GM21360 (cell line): ENCODE measurements around the gene NFATC2IP.
A peak's percentile ranks its signal among the peaks of the same experiment; 100 is the strongest.
"Not testable (repeated sequence)": the region's sequence is repeated elsewhere in the genome, so short reads cannot be mapped to it uniquely, and the experiment has no call there.

Experiments
- ATAC-seq: cut with Tn5 transposase; IDR thresholded peaks from one replicate; pipeline ENCODE4 v1.9.1; 2021; ENCODE audit warnings: mild to moderate bottlenecking, moderate library complexity; ENCODE audit not compliant: unreplicated experiment

Gene NFATC2IP

DNA sequence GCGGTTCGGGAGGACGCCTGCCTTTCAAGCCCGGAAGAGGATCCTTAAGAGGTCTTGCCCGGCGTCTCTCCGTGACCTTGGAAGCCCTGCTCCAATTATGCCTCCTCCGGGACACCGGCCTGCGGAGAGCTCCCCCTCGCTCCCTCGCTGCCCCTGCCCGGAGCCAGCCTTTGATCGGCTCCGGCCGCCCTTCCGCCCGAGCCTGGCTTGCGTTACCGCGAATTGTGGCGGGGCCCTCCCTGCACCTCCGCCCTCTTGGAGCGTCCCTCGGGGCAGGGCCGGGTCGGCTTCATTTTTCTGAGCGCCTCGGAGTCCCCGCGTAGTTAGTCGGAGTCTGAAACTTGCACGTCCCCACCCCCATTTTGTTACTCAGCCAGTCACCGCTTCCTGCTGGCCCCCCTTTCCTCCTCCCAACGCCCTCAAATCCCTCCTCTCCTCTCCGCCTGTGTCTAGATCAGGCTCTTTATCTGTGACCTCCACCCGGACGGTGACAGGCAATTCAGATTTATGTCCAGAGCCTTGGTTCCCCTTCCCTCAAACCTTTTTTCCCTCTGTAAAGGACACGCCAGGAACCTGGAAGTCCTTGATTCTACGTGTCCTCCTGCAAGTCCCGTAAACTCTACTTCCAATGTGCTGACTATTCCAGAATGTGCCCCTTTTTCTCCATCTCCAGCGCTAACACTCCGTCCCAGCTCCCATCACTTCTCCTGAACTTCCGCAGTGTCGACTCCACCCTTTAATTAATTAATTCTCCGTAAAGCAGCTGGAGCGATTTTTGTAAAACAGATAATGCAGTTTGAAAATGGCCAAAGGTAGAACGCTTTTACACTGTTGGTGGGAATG, 25.1 kb upstream of the NFATC2IP start:
- peak; percentile 35 for ATAC-seq

DNA sequence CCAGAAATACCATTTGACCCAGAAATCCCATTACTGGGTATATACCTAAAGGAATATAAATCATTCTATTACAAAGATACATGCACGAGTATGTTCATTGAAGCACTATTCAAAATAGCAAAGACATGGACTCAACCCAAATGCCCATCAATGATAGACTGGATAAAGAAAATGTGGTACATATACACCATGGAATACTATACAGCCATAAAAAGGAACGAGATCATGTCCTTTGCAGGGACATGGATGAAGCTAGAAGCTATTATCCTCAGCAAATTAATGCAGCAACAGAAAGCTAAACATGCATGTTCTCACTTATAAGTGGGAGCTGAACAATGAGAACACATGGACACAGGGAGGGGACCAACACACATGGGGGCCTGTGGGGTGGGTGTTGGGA, 24.5 kb upstream of the NFATC2IP start:
- not testable (repeated sequence) for ATAC-seq

DNA sequence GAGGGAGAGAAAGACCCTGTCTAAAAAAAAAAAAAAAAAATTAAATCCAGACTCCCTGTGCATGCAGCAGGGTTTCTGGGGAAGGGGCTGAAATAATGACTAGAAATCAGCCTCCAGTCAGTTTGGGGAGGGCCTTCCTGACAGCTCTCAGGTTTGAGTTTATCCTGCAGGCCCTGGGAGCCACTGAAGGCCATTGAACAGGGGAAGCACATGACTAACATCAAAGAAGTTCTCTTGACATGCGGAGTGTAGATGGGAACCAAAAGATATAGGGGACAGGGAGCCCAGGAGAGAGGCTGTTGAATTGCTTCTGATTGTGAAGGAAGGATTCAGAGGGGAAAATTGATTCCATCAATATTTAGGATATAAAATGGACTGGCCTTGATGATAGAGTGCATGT, 22.9 kb upstream of the NFATC2IP start:
- no peak for ATAC-seq

DNA sequence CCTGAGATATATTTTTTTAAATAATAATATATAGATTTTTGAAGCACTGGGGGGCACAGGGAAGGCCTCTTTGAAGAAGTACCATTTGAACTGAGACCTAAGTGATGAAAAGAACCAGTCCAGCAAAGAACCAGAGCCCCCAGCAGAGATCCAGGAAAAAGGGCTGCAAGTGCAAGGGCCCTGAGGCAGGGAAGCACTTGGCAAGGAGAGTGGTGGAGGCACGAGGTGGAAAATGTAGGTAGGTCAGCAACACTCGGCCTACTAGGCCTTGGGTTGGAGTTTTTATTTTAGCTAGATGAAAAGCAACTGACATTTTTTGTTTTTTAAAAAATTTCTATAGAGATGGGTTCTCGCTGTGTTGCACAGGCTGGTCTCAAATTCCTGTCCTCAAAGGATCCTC, 20.5 kb upstream of the NFATC2IP start:
- ATAC-seq = no peak

DNA sequence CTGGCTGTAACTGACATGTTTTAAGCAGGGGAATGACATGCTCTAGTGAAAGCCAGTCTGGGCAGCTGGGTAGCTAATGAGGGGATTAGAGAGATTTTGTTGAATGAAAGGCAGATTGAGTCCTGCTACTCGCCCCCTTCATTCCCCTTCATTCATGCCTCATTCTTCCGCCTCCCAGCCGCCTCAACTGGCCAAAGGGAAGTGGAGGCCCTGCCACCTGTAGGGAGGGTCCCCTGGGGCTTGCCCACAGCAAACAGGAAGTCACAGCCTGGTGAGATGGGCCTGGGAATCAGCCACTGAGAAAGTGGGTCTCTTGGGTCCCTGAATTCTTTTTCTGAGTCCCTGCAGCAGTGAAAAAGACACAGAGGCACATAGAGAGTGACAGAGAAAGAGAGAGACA, 20.1 kb upstream of the NFATC2IP start:
- no peak for ATAC-seq

DNA sequence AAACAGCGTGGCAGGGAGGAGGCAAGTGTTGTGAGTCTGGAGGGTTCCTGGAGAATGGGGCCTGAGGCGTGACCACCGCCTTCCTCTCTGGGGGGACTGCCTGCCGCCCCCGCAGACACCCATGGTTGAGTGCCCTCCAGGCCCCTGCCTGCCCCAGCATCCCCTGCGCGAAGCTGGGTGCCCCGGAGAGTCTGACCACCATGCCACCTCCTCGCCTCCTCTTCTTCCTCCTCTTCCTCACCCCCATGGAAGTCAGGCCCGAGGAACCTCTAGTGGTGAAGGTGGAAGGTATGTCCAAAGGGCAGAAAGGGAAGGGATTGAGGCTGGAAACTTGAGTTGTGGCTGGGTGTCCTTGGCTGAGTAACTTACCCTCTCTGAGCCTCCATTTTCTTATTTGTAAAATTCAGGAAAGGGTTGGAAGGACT, 18.9 kb upstream of the NFATC2IP start, which contains the start of gene CD19:
TSS of gene CD19 (plus strand) at position 171 of the 425 bp plus-strand sequence. CDS start at position 201, 30 bp downstream.
- ATAC-seq = no peak

DNA sequence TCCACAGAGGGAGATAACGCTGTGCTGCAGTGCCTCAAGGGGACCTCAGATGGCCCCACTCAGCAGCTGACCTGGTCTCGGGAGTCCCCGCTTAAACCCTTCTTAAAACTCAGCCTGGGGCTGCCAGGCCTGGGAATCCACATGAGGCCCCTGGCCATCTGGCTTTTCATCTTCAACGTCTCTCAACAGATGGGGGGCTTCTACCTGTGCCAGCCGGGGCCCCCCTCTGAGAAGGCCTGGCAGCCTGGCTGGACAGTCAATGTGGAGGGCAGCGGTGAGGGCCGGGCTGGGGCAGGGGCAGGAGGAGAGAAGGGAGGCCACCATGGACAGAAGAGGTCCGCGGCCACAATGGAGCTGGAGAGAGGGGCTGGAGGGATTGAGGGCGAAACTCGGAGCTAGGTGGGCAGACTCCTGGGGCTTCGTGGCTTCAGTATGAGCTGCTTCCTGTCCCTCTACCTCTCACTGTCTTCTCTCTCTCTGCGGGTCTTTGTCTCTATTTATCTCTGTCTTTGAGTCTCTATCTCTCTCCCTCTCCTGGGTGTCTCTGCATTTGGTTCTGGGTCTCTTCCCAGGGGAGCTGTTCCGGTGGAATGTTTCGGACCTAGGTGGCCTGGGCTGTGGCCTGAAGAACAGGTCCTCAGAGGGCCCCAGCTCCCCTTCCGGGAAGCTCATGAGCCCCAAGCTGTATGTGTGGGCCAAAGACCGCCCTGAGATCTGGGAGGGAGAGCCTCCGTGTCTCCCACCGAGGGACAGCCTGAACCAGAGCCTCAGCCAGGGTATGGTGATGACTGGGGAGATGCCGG, 18.2 kb upstream of the NFATC2IP start:
- ATAC-seq = no peak

DNA sequence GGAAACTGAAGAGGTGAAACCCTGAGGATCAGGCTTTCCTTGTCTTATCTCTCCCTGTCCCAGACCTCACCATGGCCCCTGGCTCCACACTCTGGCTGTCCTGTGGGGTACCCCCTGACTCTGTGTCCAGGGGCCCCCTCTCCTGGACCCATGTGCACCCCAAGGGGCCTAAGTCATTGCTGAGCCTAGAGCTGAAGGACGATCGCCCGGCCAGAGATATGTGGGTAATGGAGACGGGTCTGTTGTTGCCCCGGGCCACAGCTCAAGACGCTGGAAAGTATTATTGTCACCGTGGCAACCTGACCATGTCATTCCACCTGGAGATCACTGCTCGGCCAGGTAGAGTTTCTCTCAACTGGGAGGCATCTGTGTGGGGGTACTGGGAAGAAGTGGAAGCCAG, 17.6 kb upstream of the NFATC2IP start:
- ATAC-seq = no peak

DNA sequence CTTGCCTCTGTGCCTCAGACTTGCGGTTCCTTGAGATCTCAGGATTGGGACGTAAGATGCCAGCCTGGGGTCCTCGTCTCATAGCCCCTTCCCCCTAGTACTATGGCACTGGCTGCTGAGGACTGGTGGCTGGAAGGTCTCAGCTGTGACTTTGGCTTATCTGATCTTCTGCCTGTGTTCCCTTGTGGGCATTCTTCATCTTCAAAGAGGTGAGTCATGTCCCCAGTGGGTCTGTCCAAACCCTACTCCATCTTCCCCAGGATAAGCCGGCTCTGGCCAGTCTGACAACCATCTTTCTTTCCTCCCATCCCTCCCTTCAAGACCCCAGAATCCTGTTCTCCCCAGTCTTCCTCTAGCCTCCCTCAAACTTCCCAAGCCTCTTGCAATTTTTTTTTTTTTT, 15.4 kb upstream of the NFATC2IP start:
- ATAC-seq = no peak

DNA sequence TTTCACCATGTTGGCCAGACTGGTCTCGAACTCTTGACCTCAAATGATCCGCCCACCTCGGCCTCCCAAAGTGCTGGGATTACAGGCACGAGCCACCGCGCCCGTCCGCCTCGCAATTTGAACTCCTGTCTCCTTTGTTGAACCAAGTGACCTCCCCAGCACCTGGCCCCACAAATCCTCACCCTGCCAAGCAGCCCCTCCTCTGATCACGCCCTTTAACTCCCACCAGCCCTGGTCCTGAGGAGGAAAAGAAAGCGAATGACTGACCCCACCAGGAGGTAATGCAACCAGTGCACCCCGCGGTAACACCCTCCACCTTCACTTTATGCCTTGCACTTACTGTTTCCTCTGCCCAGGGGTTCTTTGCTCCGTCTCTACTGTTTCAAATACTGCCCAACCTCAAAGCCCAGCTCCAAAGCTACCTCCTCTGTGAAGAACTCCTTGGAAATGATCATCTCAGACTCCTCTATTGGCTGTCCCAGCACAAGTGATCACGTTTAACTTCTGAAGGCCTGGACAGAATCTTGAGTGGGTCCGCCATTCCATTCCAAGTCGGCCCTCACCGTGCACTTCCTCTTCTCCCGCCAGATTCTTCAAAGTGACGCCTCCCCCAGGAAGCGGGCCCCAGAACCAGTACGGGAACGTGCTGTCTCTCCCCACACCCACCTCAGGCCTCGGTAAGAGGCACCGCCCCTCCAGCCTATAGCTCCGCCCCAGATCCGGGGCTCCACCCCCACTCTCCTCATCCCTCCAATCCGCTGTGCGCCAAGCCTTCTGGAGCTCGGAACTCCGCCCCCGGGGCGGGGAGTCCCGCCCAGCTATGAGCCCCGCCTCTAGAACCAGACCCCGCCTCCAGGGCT, 14.6 kb upstream of the NFATC2IP start:
- peak; percentile 72 for ATAC-seq

DNA sequence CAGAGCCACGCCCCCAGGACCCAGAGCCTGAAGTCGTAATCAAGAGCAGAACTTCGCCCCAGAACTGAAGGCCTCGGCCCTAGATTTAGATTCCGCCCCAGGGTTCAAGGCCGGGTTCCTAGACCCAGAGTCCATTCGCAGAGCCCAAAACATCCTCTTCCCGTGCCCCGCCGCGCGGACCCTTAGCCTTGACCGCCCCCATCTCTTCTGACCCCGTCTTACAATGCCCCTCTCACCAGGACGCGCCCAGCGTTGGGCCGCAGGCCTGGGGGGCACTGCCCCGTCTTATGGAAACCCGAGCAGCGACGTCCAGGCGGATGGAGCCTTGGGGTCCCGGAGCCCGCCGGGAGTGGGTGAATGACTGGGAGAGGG, 14.0 kb upstream of the NFATC2IP start:
- no peak for ATAC-seq

DNA sequence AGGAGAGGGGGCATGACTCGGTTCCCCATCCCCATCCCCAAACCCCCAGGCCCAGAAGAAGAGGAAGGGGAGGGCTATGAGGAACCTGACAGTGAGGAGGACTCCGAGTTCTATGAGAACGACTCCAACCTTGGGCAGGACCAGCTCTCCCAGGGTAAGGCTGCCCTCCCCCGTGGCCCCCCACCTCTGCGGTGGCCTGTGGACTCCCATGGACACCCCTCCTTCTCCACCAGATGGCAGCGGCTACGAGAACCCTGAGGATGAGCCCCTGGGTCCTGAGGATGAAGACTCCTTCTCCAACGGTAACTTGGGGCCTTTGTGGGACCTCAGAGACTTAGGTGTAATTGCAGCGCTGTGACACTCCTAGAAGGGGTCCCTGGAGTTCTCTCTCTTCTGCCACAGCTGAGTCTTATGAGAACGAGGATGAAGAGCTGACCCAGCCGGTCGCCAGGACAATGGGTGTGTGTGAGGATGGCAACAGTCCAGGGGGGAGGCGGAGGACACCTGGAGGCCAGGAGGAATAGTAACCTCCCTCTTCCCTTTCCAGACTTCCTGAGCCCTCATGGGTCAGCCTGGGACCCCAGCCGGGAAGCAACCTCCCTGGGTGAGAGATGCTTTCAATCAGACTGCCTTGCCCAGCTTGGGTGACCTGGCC, 13.4 kb upstream of the NFATC2IP start:
- ATAC-seq = no peak

DNA sequence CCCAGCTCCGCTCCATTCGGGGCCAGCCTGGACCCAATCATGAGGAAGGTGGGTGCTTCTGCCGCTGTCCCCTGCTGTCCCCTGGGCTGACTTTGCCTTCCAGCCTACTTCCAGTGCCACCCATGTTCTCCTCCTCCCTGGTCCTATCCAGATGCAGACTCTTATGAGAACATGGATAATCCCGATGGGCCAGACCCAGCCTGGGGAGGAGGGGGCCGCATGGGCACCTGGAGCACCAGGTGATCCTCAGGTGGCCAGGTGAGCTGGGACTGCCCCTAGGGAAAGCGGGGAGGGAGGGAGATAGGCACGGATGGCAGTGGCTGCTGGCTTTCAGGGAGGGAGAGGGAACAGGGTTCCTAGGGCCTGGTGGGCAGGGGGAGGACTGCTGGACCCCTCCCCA, 12.0 kb upstream of the NFATC2IP start:
- no peak for ATAC-seq

DNA sequence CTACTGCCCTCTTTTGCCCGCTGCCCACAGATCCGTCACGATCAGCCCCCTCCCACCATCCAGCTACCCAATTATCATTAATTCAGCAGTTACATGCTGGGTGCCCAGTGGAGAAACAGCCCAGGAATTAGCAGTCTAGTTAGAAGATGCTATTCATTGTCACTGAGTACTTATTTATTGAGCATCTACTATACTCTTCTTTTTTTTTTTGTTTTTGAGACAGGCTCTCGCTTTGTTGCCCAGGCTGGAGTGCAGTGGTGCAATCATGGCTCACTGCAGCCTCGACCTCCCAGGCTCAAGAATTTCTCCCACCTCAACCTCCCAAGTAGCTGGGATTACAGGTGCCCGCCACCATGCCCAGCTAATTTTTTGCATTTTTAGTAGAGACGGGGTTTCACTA, 10.9 kb upstream of the NFATC2IP start:
- ATAC-seq = not testable (repeated sequence)

DNA sequence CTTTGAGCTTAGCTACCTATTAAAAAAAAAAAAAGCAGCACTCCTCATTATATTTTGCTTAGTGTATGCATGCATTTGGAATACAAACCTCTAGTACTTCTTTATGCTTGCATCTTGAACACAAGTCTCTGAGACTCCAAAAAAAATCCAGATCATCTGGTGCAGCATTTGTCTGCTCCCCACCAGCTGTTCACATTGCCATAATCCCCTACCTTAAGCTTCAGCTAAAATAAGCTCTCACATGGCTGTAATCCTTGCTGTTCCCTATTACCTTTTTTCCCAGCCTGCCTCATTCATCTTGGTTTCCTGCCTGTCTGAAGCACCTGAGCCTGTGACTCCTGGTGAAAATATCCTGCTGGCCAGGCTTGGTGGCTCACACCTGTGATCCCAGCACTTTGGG, 7.5 kb upstream of the NFATC2IP start:
- ATAC-seq = no peak

DNA sequence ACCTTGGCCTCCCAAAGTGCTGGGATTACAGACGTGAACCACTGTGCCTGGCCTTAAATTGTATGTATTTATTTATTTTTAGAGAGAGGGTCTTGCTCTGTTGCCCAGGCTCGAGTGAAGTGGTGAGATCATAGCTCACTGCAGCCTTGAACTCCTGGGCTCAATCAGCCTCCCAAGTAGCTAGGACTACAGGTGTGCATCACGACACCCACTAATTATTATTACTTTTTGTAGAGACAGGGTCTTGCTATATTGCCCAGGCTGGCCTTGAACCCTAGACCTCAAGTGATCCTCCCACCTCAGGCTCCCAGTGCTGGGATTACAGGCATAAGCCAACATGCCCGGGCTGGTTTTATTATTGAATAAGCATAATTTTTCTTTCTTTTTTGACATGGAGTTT, 4.1 kb upstream of the NFATC2IP start:
- ATAC-seq = no peak

DNA sequence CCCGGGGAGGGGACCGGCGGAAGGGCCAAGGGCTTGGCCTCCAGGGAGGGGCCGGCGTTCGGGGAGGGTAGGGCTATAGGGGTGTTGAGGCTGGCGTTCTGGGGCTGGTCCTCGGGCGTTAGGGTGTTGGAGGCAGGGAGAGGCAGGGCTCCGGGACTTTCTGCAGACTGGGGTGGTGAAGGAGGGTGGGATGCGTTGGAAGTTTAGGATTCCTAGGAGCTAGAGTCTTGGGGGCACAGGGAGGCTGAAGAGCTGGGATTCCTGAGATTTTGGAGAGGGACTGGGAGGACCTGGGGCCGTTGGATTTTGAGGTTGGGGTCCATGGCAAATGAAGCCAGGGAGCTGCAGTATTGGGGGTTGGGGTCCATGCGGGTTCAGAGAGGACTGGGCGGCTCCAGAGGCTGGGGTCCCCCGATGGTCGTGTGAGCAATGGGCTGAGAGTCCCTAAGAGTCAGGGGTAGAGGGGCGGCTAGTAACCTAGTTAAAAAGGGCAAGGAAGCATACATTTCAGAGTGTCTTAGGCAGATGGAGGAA, 740 bp downstream of the NFATC2IP start:
- no peak for ATAC-seq

DNA sequence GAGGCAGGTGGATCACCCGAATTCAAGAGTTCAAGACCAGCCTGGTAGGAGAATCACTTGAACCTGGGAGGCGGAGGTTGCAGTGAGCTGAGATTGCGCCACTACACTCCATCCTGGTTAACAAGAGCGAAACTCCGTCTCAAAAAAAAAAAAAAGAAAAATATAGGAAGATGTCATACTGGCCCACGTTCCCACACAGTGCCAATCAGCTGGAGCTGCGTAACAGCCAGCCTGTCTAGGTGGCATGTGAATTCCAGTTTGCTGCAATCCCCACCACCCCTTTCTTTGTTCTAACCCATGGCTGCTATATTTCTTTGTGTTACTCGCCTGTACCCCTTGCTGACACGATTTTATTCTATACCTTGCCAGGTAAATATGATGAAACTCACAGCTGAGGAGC, 7.5 kb downstream of the NFATC2IP start:
- no peak for ATAC-seq

DNA sequence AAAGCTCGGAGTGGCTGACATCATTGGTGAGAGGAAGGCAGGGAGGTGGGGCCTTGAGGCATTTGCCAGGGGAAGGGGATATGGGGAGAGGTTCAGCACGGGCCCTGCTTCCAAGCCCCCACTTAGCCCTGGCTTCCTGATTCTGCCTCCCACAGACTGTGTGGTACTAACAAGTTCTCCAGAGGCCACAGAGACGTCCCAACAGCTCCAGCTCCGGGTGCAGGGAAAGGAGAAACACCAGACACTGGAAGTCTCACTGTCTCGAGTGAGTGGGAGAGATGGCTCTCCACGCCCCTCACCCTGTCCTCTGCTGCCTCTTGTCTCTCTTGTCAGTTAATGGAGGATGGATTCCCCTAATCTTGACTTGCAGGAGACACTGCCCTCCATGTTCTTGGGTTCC, 8.1 kb downstream of the NFATC2IP start:
- no peak for ATAC-seq

DNA sequence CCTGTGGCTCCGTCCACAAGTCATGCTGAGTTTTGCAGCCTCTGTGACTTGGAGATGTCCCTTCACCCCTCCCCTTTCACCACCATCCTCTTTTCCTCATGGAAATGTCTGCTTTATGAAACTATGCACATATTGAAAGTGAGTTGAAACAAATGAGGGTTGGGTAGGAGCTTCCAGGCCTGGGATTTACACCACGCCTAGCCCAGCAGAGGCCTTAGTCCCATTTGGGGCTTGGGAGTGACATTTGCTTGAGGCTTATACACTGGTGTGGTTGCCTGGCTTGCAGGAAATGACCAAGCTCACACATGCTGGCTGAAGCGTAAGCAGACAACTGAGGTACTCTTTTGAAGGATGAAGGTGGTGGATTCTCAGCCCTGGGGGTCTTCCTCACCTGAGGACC, 13.3 kb downstream of the NFATC2IP start:
- no peak for ATAC-seq
